ENCODE results near the gene TSPAN15.

The TSPAN15 gene

DNA sequence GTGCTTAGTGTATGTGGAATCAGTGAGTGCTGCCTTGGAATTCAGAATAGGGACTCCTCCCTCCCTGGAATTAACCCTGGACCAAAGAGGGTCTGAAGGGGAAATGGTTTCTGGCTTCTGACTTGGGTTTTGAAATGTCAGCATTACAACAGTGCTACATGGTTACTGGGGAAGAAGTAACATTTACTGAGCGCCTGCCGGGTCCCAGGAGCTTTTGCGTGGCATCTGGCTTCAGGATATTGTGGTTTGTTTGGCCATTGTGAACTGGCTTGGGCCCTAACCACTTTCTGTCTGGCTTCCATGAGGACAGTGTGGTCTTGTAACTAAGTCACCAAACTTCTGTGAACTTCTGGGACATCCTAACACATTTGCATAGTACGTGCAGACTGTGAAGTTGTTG lies 21.3 kb downstream of the TSPAN15 start:
- Histone ChIP-seq H3K9me3 (ENCODE audit: insufficient read depth, low read length) (no peaks in the 10 kb centered on the region), H3K27me3 (ENCODE audit: insufficient read depth, insufficient read length) (no peaks in the 10 kb centered on the region), H3K9ac (ENCODE audit: insufficient read length, low read depth) (no peak overlapping the region), H3K4me1 (ENCODE audit: insufficient read depth, insufficient read length) (peaks cover 5% of the 10 kb centered on the region), H3K36me3 (ENCODE audit: insufficient read depth, insufficient read length, low read length) (no peaks in the 10 kb centered on the region), H3K4me3 (ENCODE audit: insufficient read length, low read depth) (no peak overlapping the region)
- DNase-seq (ENCODE audit: low read depth, low spot score) = no peak
- TF ChIP-seq YY1 (IDR thresholded peaks at IDR 0.05; ENCODE audit: insufficient read depth, insufficient read length) (no peak), ZNF274 (IDR thresholded peaks at IDR 0.05; ENCODE audit: low read depth, low read length) (no peak), SUZ12 (IDR thresholded peaks at IDR 0.05; ENCODE audit: extremely low read depth, insufficient read depth, insufficient read length) (no peak)

DNA sequence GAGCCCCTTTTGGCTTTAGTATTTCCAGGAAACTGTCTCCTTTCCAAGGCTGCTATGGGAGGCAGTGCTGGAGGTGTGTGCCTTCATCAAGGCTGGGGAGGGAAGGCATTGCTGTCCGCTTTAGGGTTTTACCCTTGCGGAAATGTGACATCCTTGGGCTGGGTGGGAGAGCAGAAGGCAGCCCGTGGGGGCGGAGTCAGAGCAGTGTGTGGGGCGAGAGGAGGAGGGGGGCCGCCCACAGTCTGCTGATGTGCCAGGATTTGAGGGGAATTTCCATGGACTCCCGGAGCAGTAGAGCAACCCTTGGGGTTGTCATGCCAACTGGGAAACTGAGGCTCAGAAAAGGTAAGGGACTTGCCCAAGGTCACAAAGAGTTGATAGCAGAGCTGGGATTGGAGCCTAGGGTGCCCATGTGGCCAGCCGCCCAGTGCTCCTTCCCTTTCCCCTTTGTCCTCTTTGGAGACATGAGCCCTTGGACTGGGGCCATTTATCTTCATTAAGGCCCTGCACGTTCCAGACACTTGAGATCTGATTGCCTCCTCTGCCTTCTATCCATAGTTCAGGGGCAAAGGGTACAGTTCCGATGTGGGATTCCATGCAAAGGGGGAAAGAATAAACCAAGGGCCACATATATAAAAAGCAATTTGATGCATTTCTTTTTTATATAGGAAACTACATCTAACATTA lies 22.2 kb downstream of the TSPAN15 start:
- Histone ChIP-seq H3K36me3 (ENCODE audit: insufficient read depth, insufficient read length, low read length) (no peaks in the 10 kb centered on the region), H3K4me1 (ENCODE audit: insufficient read depth, insufficient read length) (peaks cover 5% of the 10 kb centered on the region), H3K9ac (ENCODE audit: insufficient read length, low read depth) (no peak overlapping the region), H3K27me3 (ENCODE audit: insufficient read depth, insufficient read length) (no peaks in the 10 kb centered on the region), H3K4me3 (ENCODE audit: insufficient read length, low read depth) (no peak overlapping the region), H3K9me3 (ENCODE audit: insufficient read depth, low read length) (no peaks in the 10 kb centered on the region)
- TF ChIP-seq ZNF274 (IDR thresholded peaks at IDR 0.05; ENCODE audit: low read depth, low read length) (no peak), SUZ12 (IDR thresholded peaks at IDR 0.05; ENCODE audit: extremely low read depth, insufficient read depth, insufficient read length) (no peak), YY1 (IDR thresholded peaks at IDR 0.05; ENCODE audit: insufficient read depth, insufficient read length) (no peak)
- no peak for DNase-seq (ENCODE audit: low read depth, low spot score)

DNA sequence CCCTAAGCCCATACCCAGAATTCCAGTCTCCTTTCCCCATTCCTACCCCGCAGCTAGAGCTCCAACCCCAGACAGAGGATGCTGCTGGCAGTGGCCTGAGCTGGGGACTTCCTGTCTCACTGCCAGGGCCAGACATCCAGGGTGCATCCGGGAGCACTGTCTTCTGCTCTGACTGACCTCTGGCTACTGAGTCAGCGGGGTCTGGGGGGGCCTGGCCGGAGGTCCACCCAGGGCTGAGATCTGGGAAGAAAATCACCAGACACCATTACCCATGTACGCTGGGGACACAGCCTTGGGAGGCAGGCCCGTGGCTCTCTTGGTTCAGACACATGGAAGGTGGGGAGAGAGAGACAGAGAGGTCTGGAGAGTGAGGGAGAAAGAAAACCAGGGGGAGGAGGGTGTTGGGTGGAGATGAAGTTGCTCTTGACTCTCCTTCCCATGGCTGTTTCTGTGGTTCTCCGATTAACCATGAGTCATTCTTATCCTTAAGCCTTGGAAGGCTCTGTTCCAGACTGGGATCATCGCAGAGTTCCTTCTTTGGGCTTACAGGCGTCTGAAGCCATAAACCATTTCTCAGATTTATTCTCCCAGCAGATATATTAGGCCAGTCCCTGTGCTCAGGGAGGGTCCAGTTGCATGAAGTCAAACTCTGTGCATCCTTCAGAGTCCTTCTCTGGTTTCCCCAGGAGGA lies 23.6 kb downstream of the TSPAN15 start:
- Histone ChIP-seq H3K9me3 (ENCODE audit: insufficient read depth, low read length) (no peaks in the 10 kb centered on the region), H3K4me3 (ENCODE audit: insufficient read length, low read depth) (no peak overlapping the region), H3K9ac (ENCODE audit: insufficient read length, low read depth) (no peak overlapping the region), H3K27me3 (ENCODE audit: insufficient read depth, insufficient read length) (no peaks in the 10 kb centered on the region), H3K4me1 (ENCODE audit: insufficient read depth, insufficient read length) (peaks cover 5% of the 10 kb centered on the region), H3K36me3 (ENCODE audit: insufficient read depth, insufficient read length, low read length) (no peaks in the 10 kb centered on the region)
- no peak for DNase-seq (ENCODE audit: low read depth, low spot score)
- TF ChIP-seq SUZ12 (IDR thresholded peaks at IDR 0.05; ENCODE audit: extremely low read depth, insufficient read depth, insufficient read length) = no peak
- no peak for TF ChIP-seq YY1 (IDR thresholded peaks at IDR 0.05; ENCODE audit: insufficient read depth, insufficient read length)

DNA sequence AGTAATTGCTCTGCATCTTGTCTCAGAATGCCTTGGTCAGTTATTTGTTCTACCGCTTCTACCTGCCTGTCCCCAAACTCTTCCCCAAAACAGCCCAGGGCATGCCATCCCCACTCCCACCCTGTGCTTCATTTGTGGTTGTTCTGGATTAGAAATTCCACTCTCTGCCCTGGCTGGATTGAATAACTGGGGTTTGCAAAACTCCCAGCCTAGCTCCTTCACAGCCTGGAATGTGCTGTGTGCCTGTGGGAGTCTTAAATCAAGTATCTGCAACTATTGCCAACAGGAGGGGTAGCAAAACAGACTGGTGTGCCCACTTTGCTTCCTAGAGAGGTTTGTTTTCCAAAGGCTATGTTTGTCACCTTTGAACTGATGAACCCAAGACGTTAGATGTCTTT lies 24.2 kb downstream of the TSPAN15 start:
- Histone ChIP-seq H3K9me3 (ENCODE audit: insufficient read depth, low read length) (no peaks in the 10 kb centered on the region), H3K4me1 (ENCODE audit: insufficient read depth, insufficient read length) (peaks cover 5% of the 10 kb centered on the region), H3K4me3 (ENCODE audit: insufficient read length, low read depth) (no peak overlapping the region), H3K36me3 (ENCODE audit: insufficient read depth, insufficient read length, low read length) (no peaks in the 10 kb centered on the region), H3K9ac (ENCODE audit: insufficient read length, low read depth) (no peak overlapping the region), H3K27me3 (ENCODE audit: insufficient read depth, insufficient read length) (no peaks in the 10 kb centered on the region)
- no peak for DNase-seq (ENCODE audit: low read depth, low spot score)
- TF ChIP-seq SUZ12 (IDR thresholded peaks at IDR 0.05; ENCODE audit: extremely low read depth, insufficient read depth, insufficient read length) (no peak), YY1 (IDR thresholded peaks at IDR 0.05; ENCODE audit: insufficient read depth, insufficient read length) (no peak), ZNF274 (IDR thresholded peaks at IDR 0.05; ENCODE audit: low read depth, low read length) (no peak)

DNA sequence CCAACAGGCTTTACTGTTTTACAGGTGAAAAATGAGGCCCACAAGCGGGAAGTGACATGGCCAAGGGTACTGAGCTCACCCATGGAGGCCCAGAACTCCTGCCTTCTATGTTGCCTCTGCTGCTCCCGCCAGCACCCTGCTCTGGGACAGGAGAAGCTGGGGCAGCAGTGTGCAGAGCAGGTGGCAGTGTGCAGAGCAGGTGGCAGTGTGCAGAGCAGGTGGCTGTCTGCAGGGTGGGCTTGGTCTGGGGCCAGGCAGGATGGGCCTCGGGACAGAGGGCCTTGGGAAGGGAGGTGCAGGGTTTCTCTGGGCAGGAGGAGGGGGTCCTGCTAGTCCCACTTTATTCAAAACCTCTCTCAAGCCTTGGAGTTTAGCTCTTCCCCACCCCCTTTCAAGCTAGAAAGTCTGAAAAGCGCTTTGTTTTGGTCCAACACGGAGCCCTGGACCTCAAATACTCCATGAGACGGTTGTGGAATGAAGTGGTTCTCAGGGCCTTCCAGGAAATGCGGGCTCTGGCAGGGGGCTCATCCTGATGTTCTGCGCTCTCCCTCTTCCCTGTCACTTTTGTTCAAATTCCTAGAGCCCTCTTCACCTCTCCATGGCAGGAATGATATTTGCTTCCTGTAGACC lies 26.8 kb downstream of the TSPAN15 start:
- no peaks in the 10 kb centered on the region for H3K9me3 ChIP-seq (ENCODE audit: insufficient read depth, low read length)
- TF ChIP-seq SUZ12 (IDR thresholded peaks at IDR 0.05; ENCODE audit: extremely low read depth, insufficient read depth, insufficient read length) (no peak), YY1 (IDR thresholded peaks at IDR 0.05; ENCODE audit: insufficient read depth, insufficient read length) (no peak), ZNF274 (IDR thresholded peaks at IDR 0.05; ENCODE audit: low read depth, low read length) (no peak)
- peaks cover 5% of the 10 kb centered on the region for H3K4me1 ChIP-seq (ENCODE audit: insufficient read depth, insufficient read length)
- DNase-seq (ENCODE audit: low read depth, low spot score) = no peak
- H3K9ac ChIP-seq (ENCODE audit: insufficient read length, low read depth) = no peak overlapping the region
- H3K27me3 ChIP-seq (ENCODE audit: insufficient read depth, insufficient read length) = no peaks in the 10 kb centered on the region
- no peak overlapping the region for H3K4me3 ChIP-seq (ENCODE audit: insufficient read length, low read depth)
- no peaks in the 10 kb centered on the region for H3K36me3 ChIP-seq (ENCODE audit: insufficient read depth, insufficient read length, low read length)

DNA sequence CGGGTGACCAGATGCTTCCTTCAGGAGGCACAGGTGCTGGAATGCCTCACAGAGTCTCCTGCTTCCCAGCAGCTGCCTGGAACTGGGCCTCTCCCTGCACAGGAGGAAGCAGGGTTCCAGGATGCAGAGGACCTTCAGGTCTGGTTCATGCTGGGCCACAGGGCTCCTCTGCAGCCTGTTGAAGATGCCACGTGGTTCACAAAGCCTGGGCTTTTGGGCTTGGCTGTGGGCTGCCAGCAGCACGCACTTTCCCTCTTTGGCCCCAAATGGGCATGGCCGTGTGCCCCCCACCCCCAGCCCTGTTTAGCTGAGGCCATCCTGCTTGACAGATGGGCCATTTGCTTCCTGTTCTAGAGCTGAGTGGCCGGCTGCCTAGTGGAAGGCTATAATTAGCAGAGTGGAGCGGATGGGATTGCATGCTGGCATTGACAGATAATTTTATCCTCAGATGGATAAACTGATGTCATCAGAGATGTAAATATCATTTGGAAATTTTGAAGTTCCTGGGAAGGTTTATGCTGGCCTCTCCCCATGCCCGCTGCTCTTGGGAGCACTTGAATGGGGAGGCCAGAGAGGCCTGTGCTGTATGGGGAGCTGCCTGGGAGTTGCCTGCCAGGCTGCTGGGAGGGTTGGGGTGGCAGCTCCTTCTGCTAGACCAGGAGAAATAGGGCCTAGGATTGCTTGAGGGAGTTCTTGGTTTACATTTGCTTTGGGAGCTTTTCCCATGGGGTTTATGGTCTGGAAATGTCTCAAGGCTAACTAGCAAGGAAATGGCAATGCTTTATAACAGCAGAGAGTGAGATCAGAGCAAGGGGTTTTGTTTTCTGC lies 28.2 kb downstream of the TSPAN15 start:
- TF ChIP-seq YY1 (IDR thresholded peaks at IDR 0.05; ENCODE audit: insufficient read depth, insufficient read length) (no peak), ZNF274 (IDR thresholded peaks at IDR 0.05; ENCODE audit: low read depth, low read length) (no peak), SUZ12 (IDR thresholded peaks at IDR 0.05; ENCODE audit: extremely low read depth, insufficient read depth, insufficient read length) (no peak)
- peaks cover 4% of the 10 kb centered on the region for H3K4me1 ChIP-seq (ENCODE audit: insufficient read depth, insufficient read length)
- H3K36me3 ChIP-seq (ENCODE audit: insufficient read depth, insufficient read length, low read length) = no peaks in the 10 kb centered on the region
- no peaks in the 10 kb centered on the region for H3K27me3 ChIP-seq (ENCODE audit: insufficient read depth, insufficient read length)
- H3K4me3 ChIP-seq (ENCODE audit: insufficient read length, low read depth) = no peak overlapping the region
- no peaks in the 10 kb centered on the region for H3K9me3 ChIP-seq (ENCODE audit: insufficient read depth, low read length)
- DNase-seq (ENCODE audit: low read depth, low spot score) = no peak
- no peak overlapping the region for H3K9ac ChIP-seq (ENCODE audit: insufficient read length, low read depth)
